PC-9 (cell line): ENCODE data around the gene ZNF598.

Experiments used
- CTCF ChIP-seq: fragments of 200-600 bp; sonication (generic); conservative IDR thresholded peaks from 2 replicates; pipeline ENCODE4 v1.6.1; 2017; ENCODE audit warnings: mixed run types, antibody characterized with exemption, mild to moderate bottlenecking, moderate library complexity
- EZH2 ChIP-seq: fragments of 200-600 bp; sonication (generic); IDR thresholded peaks from 2 replicates; pipeline ENCODE4 v1.8.0; 2017; ENCODE audit warnings: antibody characterized with exemption, low read depth

- TF ChIP-seq CTCF (no peak), EZH2 (no peak)
These were observed 29.0 kb upstream of the ZNF598 start for GRCh38 chr16:2038382-2039231.
